ENCODE measurements around the gene SEC16A.

SEC16A gene

DNA sequence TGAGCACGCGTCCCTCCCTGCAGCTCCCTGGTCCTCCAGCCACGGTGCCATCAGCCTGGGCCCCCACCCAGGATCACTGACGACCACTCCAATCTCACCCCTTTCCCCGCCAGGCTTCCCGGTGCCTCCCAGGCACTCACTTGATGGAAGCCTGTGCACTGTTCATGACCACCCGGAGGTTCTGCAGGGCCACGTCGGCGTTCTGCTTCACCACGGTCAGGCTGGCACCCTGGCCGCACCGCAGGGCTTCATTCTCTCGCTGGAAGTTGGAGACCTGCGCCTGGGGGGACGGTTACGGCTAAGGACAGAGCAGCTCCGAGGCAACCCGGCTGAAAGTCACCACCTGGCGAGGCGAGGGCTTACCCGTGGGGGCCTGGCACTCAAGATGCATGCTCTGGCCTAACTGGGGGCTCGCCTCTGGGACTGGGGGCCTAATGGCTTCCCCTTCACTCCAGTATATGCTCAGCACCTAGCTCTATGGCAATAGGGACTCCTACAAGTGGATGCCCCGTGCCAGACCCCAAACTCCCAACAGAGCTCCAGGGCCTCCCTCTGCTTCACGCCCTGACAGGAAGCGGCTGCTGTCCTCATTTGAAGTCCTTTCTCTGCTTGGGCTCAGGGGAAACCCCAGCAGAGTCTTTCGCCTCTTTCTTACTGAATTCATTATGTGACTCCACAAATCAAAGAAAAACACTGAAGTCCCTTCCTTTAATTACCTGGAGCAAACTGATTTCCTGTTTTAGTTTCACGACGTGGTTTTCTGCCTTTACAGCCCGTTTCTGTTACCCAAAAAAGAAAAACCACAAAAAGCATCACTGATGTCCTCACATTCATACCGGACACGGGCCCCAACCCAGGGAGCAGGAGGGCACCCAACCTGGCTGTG, 78.7 kb downstream of the SEC16A start:
- in situ Hi-C loops (cut with MboI; ENCODE audit: low sequenced_read_pairs): no loop called here

DNA sequence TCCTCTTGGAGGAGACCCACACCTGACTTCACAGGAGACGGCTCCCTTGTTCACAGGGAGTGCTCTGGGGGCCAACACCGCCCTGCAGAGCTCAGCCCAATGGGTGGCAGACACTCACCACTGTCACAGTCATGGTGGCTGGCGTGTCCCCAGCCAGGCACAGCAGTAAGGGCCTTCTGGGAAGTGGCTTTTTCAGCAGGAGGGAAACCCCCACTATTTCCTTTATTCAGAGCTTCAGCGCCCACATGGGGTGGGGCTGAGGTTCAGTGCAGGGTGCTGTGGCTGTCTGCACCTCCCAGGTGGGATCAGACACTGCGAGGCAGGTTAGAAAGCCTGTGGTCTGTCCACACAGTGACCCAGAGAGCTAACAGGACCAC, 79.3 kb downstream of the SEC16A start:
- in situ Hi-C loops (cut with MboI; ENCODE audit: low sequenced_read_pairs): no loop called here

DNA sequence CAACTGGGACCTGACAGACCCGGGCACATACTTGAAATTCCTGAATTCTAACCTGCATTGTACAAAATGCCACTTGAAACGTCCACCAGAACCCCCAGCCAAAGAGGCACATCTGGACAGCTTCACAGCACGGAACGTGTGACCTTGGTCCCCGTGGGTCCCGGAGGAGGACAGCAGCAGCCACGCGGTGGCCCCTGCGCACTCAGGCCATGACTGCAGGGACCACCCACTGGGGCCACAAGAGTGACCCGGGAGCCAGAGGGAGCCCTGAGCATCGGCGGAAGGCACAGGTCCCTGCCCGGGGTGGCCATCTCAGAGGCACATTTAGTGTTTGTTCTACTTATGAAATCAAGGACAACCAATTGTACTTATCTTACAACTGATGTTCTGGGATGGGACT, 80.8 kb downstream of the SEC16A start:
- in situ Hi-C loops (cut with MboI; ENCODE audit: low sequenced_read_pairs): no loop called here

- in situ Hi-C loops (cut with MboI; ENCODE audit: low sequenced_read_pairs): no loop called here
Measured at GRCh38 chr9:136401173-136401922, 81.5 kb downstream of the SEC16A start.

DNA sequence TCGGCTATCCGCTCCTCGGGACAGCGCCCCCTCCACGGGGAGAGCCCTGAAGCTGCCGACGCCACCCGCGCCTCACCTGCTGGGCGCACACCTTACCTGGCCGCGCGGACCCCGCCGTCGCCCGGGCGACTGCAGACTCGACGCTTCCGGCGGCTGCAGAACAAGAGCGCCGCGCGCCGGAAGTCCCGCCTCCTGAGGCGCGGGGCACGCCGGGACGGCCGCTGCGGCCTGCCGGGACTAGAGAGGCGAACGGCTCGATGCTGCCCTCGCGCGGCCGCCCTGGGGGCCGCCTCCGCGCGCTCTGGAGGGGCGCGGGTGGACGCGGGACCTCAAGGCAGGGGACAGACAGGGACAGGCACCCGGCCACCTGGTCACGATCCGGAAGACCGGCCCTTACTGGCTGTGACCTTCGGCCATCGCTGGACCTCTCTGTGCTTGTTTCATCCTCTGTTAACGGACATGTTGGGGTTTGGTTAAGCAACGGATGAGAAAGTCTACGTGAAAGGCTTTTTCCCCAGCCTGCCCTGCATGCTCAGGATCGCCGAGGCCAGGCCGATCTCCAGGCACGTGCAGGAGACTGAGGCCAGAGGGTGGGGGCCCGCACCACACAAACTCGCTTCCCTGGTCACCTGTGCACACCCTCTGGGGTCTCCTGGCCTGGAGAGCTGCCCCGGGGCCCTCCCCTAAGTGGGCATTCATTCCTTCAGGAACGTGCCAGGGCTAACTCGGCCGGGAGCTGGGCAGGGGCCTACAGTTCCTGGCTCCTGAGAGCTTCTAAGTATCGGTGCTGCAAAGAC, 82.6 kb downstream of the SEC16A start, which contains the start of gene SNAPC4:
Gene SNAPC4, minus strand, starts transcription at position 133 of the 797 bp plus-strand sequence. CDS start 1,742 bp downstream, outside the sequence.
- in situ Hi-C loops (cut with MboI; ENCODE audit: low sequenced_read_pairs): no loop called here

DNA sequence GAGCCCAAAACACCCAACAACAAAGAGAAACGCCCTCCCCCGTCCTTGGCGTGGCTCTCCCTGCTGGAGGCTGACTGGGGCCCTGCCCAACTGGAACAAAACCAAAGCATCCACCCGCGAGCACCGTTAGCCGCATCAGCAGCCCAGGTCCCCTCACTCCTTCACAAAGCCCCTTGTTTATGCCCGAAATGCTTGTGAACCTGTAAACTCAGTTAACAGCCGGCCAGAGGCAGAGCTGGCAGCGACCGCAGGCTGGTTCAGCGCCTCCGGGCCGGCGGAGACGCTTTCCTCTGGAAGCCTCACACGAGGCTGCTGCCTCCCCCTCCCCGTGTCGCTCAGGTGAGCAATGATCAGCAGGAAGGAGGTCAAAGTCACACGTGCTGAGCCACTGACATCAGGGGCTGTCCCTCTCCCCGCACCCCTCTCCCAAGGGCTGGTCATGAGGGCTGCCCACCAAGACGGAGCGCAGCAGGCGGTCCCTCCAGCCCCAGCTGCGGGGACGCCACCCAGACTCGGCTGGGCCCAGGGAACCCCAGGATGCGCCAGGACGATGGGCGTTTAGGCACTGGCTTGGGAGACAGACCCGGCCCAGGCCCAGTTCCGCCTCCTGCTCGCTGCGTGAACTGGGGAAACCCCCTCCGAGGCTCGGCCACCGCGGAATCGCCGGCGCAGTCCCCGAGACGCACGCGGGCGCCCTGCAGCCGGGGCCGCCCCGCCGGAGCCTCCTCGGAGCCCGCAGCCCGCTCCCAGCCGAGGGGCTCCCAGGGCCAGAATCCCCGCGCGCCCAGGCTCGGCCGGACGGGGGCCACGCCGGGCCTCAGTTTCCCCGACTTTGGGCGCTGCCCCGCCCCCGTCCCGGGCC, 83.4 kb downstream of the SEC16A start:
- in situ Hi-C loops (cut with MboI; ENCODE audit: low sequenced_read_pairs): no loop called here

GRCh38 chr9:136398286-136398685, 84.6 kb downstream of the SEC16A start:
- in situ Hi-C loops (cut with MboI; ENCODE audit: low sequenced_read_pairs): no loop called here

DNA sequence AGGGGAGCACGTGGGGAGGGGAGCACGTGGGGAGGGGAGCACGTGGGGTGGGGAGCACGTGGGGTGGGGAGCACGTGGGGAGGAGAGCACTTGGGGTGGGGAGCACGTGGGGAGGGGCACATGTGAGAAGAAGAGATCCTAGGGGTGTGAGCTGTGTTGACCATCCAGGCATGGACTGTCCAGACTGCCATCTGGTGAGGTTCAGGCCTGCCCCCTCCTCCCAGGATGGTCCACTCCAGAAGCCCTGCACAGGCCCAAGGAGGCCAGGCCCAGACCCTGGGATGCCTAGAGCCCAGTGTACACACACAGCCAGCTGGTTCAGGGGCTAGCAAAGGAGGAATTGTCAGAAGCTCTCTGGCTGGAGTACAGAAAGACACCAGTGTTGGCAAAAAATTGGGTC, 85.2 kb downstream of the SEC16A start:
- in situ Hi-C loops (cut with MboI; ENCODE audit: low sequenced_read_pairs): no loop called here

- in situ Hi-C loops (cut with MboI; ENCODE audit: low sequenced_read_pairs): no loop called here
Measured at GRCh38 chr9:136396219-136396515, 86.7 kb downstream of the SEC16A start.

- in situ Hi-C loops (cut with MboI; ENCODE audit: low sequenced_read_pairs): no loop called here
Measured at GRCh38 chr9:136395345-136396218, 87.3 kb downstream of the SEC16A start.

DNA sequence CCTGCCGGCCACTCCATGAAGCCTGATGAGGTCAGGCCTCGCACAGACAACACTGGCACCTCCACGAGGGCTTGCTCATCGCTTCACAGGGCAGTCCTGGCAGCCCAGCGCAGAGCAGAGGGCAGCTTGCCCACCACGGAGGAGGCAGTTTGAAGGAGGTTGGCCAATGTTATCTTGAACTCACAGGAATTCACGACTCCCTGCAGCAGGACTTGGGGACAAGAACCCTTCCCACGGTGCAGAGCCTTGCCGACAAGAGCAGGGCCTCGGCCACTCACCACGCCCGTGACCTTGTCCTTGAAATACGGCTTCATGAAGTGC, 87.9 kb downstream of the SEC16A start:
- in situ Hi-C loops (cut with MboI; ENCODE audit: low sequenced_read_pairs): no loop called here

DNA sequence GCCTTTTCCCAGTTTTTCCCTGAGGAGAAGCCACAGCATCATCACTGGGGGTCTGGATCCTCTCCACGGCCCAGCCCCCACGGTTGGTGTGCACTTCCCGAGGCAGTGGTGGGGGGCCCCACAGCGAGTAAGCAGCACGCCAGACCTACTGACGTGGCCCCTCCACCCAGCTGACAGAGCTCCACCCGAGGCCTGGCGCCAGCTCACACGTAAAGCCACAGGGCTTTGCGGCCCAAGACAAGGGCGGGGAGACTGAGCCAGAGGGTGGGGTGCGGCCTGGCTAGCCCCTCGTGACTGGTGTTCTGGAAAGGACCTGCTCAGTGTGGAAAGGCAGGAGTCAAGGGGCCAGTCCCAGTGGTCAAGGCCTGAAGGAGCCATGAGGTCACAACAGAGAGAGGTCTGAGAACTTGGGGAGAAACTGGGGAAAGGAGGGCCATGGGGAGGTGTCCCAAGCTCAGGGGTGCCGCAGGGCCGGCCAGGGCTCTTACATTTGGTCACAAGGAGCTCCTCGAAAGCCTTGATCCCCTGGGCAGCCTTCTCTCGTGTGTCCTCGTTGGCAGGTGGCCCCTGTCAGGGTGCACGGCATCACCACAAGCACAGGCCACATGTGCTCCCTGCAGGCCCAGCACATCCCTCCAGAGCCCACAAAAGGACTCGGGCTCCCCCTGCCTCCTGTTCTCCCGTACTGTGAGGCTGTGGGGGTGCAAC, 88.4 kb downstream of the SEC16A start:
- in situ Hi-C loops (cut with MboI; ENCODE audit: low sequenced_read_pairs): no loop called here

DNA sequence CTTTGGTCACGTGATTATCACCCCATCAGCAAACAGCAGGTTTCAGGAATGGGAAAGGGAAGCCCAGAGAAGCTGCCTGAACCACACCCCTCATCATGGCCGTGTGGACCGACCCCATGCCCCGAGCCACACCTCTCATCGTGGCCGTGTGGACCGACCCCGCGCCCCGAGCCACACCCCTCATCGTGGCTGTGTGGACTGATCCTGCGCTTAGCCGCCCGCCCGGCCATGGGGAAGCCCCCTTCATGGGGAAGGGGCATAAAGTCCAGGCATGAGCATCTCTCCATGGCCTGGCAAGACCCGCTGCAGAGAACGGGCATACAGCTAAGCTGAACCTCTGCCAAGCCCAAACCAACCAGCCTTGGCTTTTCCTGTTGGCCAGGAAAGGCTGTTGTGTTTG, 89.3 kb downstream of the SEC16A start:
- in situ Hi-C loops (cut with MboI; ENCODE audit: low sequenced_read_pairs): no loop called here

- in situ Hi-C loops (cut with MboI; ENCODE audit: low sequenced_read_pairs): no loop called here
Measured at GRCh38 chr9:136392538-136393449, 90.0 kb downstream of the SEC16A start.

DNA sequence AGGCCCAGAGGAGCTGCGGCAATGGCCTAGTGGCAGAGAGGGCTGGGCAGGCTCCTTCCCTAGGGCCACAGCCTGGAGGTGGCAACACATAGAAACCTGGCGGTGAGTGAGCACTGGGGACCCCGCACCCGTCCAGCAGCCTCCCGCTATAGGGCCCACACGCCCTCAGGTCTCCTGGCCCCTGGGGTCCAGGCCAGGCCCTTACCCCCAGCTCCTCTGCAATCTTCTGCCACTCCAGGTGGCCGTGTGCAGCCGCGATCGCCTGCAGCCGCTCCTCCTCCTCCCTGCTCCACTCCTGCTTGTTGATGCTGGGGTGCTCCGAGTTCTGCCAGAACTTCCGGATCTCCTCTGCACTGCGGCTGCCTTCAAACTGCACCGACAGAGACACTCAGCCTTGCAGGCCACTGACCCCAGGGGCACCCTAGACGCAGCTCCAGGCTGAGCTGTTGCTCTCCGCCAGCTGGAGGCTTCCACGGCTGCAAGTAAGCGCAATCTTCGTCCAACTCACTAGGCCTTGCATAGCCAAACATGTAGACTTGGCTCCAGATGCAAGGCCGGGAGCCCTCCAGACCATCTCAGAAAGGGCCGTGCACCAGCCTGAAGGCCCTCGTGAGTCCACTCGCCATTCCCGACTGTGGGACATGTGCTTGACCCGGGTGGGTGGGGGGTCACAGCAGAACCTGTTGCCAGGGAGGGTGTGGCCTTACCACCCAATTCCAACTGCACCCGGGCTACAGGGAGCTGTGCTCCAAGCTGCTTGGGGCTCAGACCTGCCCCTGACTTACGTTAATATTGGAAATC, 90.9 kb downstream of the SEC16A start:
- in situ Hi-C loops (cut with MboI; ENCODE audit: low sequenced_read_pairs): no loop called here
